Activated CD8-positive, alpha-beta memory T cell treated with anti-CD3 and anti-CD28 coated beads, Interleukin-2, amount 10 ng/mL, durations not matched to agents 7 days and 5 days (primary cell): ENCODE data around the gene NES. TPM values are rescaled to one million over a fixed set of nuclear protein-coding genes. Genes with fewer than 3 reads are reported as not detected.

Experiments
- ATAC-seq: fragments of 150-1000 bp; cut with Tn5 transposase; one replicate; pipeline ENCODE4 v1.10.0; 2021; ENCODE audit warnings: moderate library complexity
- CTCF ChIA-PET: fragments of 350-600 bp; sonication (Branson Sonifier 250); formaldehyde crosslinking; loops from one replicate; lab custom pipeline; 2021; ENCODE audit warnings: antibody characterized with exemption; lab: Charles Lee
- DNase-seq: peaks from one replicate; pipeline ENCODE4 v3.0.0-alpha.2; 2020
- H3K27ac Mint-ChIP-seq: one replicate; pipeline ENCODE4 v1.8.0; 2021; ENCODE audit warnings: mild to moderate bottlenecking, mixed read lengths
- H3K27me3 Mint-ChIP-seq: one replicate; pipeline ENCODE4 v1.8.0; 2021; ENCODE audit warnings: mixed read lengths
- H3K36me3 Mint-ChIP-seq: one replicate; pipeline ENCODE4 v1.8.0; 2021; ENCODE audit warnings: mild to moderate bottlenecking, mixed read lengths
- H3K4me1 Mint-ChIP-seq: one replicate; pipeline ENCODE4 v1.8.0; 2021; ENCODE audit warnings: mixed read lengths
- H3K4me3 Mint-ChIP-seq: one replicate; pipeline ENCODE4 v1.8.0; 2021; ENCODE audit warnings: mild to moderate bottlenecking, moderate library complexity, mixed read lengths
- H3K9me3 Mint-ChIP-seq: one replicate; pipeline ENCODE4 v1.8.0; 2022; ENCODE audit warnings: low read depth, mixed read lengths
- total RNA-seq, 2 experiments: library from RNA; stranded (reverse); gene quantifications; one replicate each; pipeline ENCODE4 v1.2.3, GENCODE V29; 2021

NES gene
- total RNA-seq, 2 experiments from 2014 or later = not detected

- peaks cover 4% of the 10 kb centered on the region for H3K4me1 Mint-ChIP-seq
- no peak for ATAC-seq
- no peaks in the 10 kb centered on the region for H3K36me3 Mint-ChIP-seq
These were observed 6.8 kb downstream of the NES start for GRCh38 chr1:156670359-156670758.

GRCh38 chr1:156669794-156670193 is 7.4 kb downstream of the NES start:
- Mint-ChIP-seq H3K27me3 (peaks cover 44% of the 10 kb centered on the region), H3K4me1 (peaks cover 8% of the 10 kb centered on the region), H3K4me3 (no peak overlapping the region), H3K36me3 (no peaks in the 10 kb centered on the region), H3K27ac (no peak overlapping the region), H3K9me3 (no peaks in the 10 kb centered on the region)
- CTCF ChIA-PET = interaction anchor here (1.2 to 2.8 kb wide), 3 partner anchors 12 to 46 kb away, joined by 3 to 8 read pairs (median 4); no protein-coding TSS in a partner anchor
- DNase-seq (no peak), ATAC-seq (no peak)

More at GRCh38 chr1:156670359-156670758, 6.8 kb downstream of the NES start:
- H3K9me3 Mint-ChIP-seq = no peaks in the 10 kb centered on the region
- no peak for DNase-seq
- H3K4me3 Mint-ChIP-seq = no peak overlapping the region
- CTCF ChIA-PET = interaction anchor here (1.2 to 2.8 kb wide), 3 partner anchors 13 to 47 kb away, joined by 3 to 8 read pairs (median 4); no protein-coding TSS in a partner anchor
- no peak overlapping the region for H3K27ac Mint-ChIP-seq
- H3K27me3 Mint-ChIP-seq = peaks cover 49% of the 10 kb centered on the region

GRCh38 chr1:156668801-156669637 is 8.2 kb downstream of the NES start:
- Mint-ChIP-seq H3K36me3 (no peaks in the 10 kb centered on the region), H3K4me1 (peaks cover 13% of the 10 kb centered on the region), H3K9me3 (no peaks in the 10 kb centered on the region), H3K27me3 (peaks cover 39% of the 10 kb centered on the region), H3K27ac (peak overlapping the region; percentile 31), H3K4me3 (no peak overlapping the region)
- no peak for ATAC-seq
- no peak for DNase-seq
- CTCF ChIA-PET = interaction anchor here (1.3 to 2.8 kb wide), 4 partner anchors 11 to 57 kb away, joined by 3 to 8 read pairs (median 6); no protein-coding TSS in a partner anchor

GRCh38 chr1:156667968-156668709 is 9.1 kb downstream of the NES start:
- H3K27ac Mint-ChIP-seq = no peak overlapping the region
- H3K36me3 Mint-ChIP-seq = no peaks in the 10 kb centered on the region

GRCh38 chr1:156667610-156667967 is 9.6 kb downstream of the NES start:
- ATAC-seq (no peak), DNase-seq (no peak)
- H3K4me3 Mint-ChIP-seq = no peak overlapping the region
- H3K4me1 Mint-ChIP-seq = peaks cover 18% of the 10 kb centered on the region
- H3K27ac Mint-ChIP-seq = no peak overlapping the region
- peaks cover 25% of the 10 kb centered on the region for H3K27me3 Mint-ChIP-seq
- CTCF ChIA-PET = interaction anchor here (1.1 to 2.8 kb wide), 3 partner anchors 9 to 58 kb away, joined by 7 to 8 read pairs (median 7); no protein-coding TSS in a partner anchor
- H3K9me3 Mint-ChIP-seq = no peaks in the 10 kb centered on the region
- no peaks in the 10 kb centered on the region for H3K36me3 Mint-ChIP-seq

More at GRCh38 chr1:156667968-156668709, 9.1 kb downstream of the NES start:
- no peak for DNase-seq
- Mint-ChIP-seq H3K27me3 (peaks cover 30% of the 10 kb centered on the region), H3K9me3 (no peaks in the 10 kb centered on the region), H3K4me3 (no peak overlapping the region), H3K4me1 (peaks cover 16% of the 10 kb centered on the region)
- CTCF ChIA-PET = interaction anchor here (1.1 to 2.8 kb wide), 4 partner anchors 10 to 58 kb away, joined by 3 to 8 read pairs (median 7); no protein-coding TSS in a partner anchor
- no peak for ATAC-seq

GRCh38 chr1:156666862-156667609 is 10.2 kb downstream of the NES start:
- no peaks in the 10 kb centered on the region for H3K9me3 Mint-ChIP-seq
- no peak overlapping the region for H3K4me3 Mint-ChIP-seq
- H3K36me3 Mint-ChIP-seq = no peaks in the 10 kb centered on the region
- no peak overlapping the region for H3K27ac Mint-ChIP-seq
- H3K27me3 Mint-ChIP-seq = peaks cover 19% of the 10 kb centered on the region
- peaks cover 22% of the 10 kb centered on the region for H3K4me1 Mint-ChIP-seq
- CTCF ChIA-PET = interaction anchor here (1.1 to 12.6 kb wide), 6 partner anchors 8 to 59 kb away, joined by 4 to 340 read pairs (median 11); partner anchors contain the start of gene HAPLN2
- DNase-seq (no peak), ATAC-seq (no peak)

GRCh38 chr1:156665539-156665938 is 11.7 kb downstream of the NES start:
- no peak for ATAC-seq
- peaks cover 37% of the 10 kb centered on the region for H3K4me1 Mint-ChIP-seq
- H3K9me3 Mint-ChIP-seq = no peaks in the 10 kb centered on the region
- H3K27ac Mint-ChIP-seq = no peak overlapping the region
- peaks cover 8% of the 10 kb centered on the region for H3K27me3 Mint-ChIP-seq
- CTCF ChIA-PET = interaction anchor here (1.0 to 12.6 kb wide), 7 partner anchors 7 to 194 kb away, joined by 3 to 340 read pairs (median 4); partner anchors contain the start of gene HAPLN2
- no peaks in the 10 kb centered on the region for H3K36me3 Mint-ChIP-seq
- no peak for DNase-seq
- H3K4me3 Mint-ChIP-seq = no peak overlapping the region

GRCh38 chr1:156664767-156665411 is 12.3 kb downstream of the NES start:
- ATAC-seq = no peak
- H3K36me3 Mint-ChIP-seq = no peaks in the 10 kb centered on the region
- no peaks in the 10 kb centered on the region for H3K9me3 Mint-ChIP-seq
- H3K4me1 Mint-ChIP-seq = peaks cover 42% of the 10 kb centered on the region
- CTCF ChIA-PET = interaction anchor here (1.0 to 12.6 kb wide), 6 partner anchors 12 to 195 kb away, joined by 3 to 340 read pairs (median 9); partner anchors contain the start of gene HAPLN2
- peaks cover 8% of the 10 kb centered on the region for H3K27me3 Mint-ChIP-seq
- DNase-seq = no peak
- no peak overlapping the region for H3K4me3 Mint-ChIP-seq
- H3K27ac Mint-ChIP-seq = no peak overlapping the region

- peaks cover 8% of the 10 kb centered on the region for H3K27me3 Mint-ChIP-seq
- H3K27ac Mint-ChIP-seq = no peak overlapping the region
- no peaks in the 10 kb centered on the region for H3K9me3 Mint-ChIP-seq
- H3K4me3 Mint-ChIP-seq = no peak overlapping the region
- no peaks in the 10 kb centered on the region for H3K36me3 Mint-ChIP-seq
- DNase-seq = no peak
- peaks cover 49% of the 10 kb centered on the region for H3K4me1 Mint-ChIP-seq
- CTCF ChIA-PET = interaction anchor here (1.3 to 12.6 kb wide), 5 partner anchors 12 to 62 kb away, joined by 3 to 340 read pairs (median 14); partner anchors contain the start of gene HAPLN2
- no peak for ATAC-seq
These were observed 13.0 kb downstream of the NES start for GRCh38 chr1:156664046-156664766.

- Mint-ChIP-seq H3K4me3 (no peak overlapping the region), H3K4me1 (peaks cover 59% of the 10 kb centered on the region), H3K27ac (peak overlapping the region; percentile 14), H3K36me3 (no peaks in the 10 kb centered on the region), H3K9me3 (no peaks in the 10 kb centered on the region), H3K27me3 (peaks cover 8% of the 10 kb centered on the region)
- DNase-seq (no peak), ATAC-seq (no peak)
- CTCF ChIA-PET = interaction anchor here (12.6 kb wide), 1 partner anchor 38 kb away, joined by 340 read pairs; the partner anchor contains the start of gene HAPLN2
These were observed 14.0 kb downstream of the NES start for GRCh38 chr1:156663178-156663577.

- H3K27ac Mint-ChIP-seq = peak overlapping the region; percentile 14
- H3K36me3 Mint-ChIP-seq = no peaks in the 10 kb centered on the region
- H3K27me3 Mint-ChIP-seq = peaks cover 8% of the 10 kb centered on the region
- H3K4me3 Mint-ChIP-seq = no peak overlapping the region
- DNase-seq = no peak
- ATAC-seq = no peak
- CTCF ChIA-PET = interaction anchor here (2.3 to 12.6 kb wide), 3 partner anchors 25 to 197 kb away, joined by 9 to 340 read pairs (median 10); partner anchors contain the start of genes HAPLN2, INSRR and NTRK1
- H3K4me1 Mint-ChIP-seq = peaks cover 63% of the 10 kb centered on the region
- H3K9me3 Mint-ChIP-seq = no peaks in the 10 kb centered on the region
These were observed 14.5 kb downstream of the NES start for GRCh38 chr1:156662800-156663055.
